22Rv1 (cell line): ENCODE measurements around the gene SEC63.

Experiments
- H3K27ac ChIP-seq: fragments of 450-650 bp; 2 replicates; pipeline ENCODE4 v1.5.1; 2017
- CTCF ChIP-seq: fragments of 450-650 bp; IDR thresholded peaks from 2 replicates; pipeline ENCODE4 v1.5.1; 2017; ENCODE audit warnings: mild to moderate bottlenecking
- ZFX ChIP-seq: fragments of 450-650 bp; IDR thresholded peaks from 2 replicates; pipeline ENCODE4 v1.6.1; 2017; ENCODE audit warnings: antibody characterized with exemption, borderline replicate concordance

The SEC63 gene

DNA sequence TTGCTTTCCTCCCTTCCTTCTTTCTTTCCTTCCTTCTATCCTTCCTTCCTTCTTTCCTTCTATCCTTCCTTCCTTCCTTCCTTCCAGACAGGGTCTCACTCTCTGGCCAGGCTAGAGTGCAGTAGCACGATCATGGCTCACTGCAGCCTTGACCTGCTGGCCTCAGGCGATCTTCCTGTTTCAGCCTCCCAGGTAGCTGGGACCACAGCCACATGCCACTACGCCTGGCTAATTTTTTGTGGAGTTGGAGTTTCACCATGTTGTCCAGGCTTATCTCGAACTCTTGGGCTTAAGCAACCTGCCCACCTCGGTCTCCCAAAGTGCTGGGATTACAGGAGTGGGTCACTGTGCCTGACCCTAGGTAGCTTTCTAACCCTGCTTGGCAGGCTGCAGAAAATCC, 12.2 kb upstream of the SEC63 start:
- TF ChIP-seq CTCF (no peak), ZFX (no peak)

DNA sequence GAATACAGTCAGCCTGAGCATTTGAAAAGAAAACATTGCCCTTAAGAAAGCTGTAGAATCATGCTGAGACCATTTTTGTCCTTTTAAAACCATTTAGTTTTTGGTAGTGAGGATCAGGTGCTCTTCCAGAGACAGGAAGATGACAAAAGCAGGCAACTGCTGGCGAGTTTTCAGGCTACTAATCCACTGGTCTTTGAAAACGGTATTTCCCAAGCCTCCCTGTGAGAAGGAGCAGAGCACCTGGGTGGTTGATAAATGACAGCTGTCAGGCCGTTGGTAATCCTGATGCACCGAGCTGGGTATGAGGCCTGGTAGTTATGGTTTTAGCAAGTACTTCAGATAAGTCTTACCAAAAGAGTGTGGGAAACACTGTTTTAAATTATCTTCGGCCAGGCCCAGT, 10.1 kb upstream of the SEC63 start:
- TF ChIP-seq ZFX (no peak), CTCF (no peak)
- H3K27ac ChIP-seq = no peak overlapping the region

More for the DNA sequence above, 12.2 kb upstream of the SEC63 start:
- no peak overlapping the region for H3K27ac ChIP-seq

- TF ChIP-seq ZFX = no peak
- TF ChIP-seq CTCF = no peak
- no peak overlapping the region for H3K27ac ChIP-seq
Observed at GRCh38 chr6:107965746-107966145, 7.7 kb upstream of the SEC63 start.

GRCh38 chr6:107962723-107963122, 4.7 kb upstream of the SEC63 start:
- H3K27ac ChIP-seq = no peak overlapping the region
- TF ChIP-seq ZFX = no peak
- TF ChIP-seq CTCF = no peak

DNA sequence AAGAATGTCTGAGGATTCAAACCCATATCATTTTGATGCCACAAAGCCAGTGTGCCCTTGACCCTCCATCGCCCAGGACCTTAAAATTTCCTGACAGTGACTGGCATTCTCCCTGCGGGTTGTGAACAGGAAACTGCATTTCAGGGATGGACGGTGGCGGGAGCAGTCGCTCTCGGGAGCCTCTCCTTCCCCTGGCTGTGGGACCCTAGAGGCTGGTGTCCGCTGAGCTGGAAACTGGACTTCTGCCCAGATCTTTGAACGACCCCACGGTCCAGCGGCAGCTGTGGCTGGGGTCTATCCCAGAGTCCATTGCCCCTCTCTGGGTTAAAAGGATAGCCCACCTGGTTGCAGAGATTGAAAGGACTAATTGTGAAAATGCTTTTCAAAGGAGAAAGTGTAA, 1.4 kb upstream of the SEC63 start:
- no peak for TF ChIP-seq CTCF
- no peak overlapping the region for H3K27ac ChIP-seq

GRCh38 chr6:107958689-107959362, 818 bp upstream of the SEC63 start:
- H3K27ac ChIP-seq = peak overlapping the region; percentile 84

GRCh38 chr6:107957308-107957908, 600 bp downstream of the SEC63 start:
- peak overlapping the region; percentile 84 for H3K27ac ChIP-seq
- TF ChIP-seq ZFX (no peak), CTCF (no peak)
